GM21367 (cell line): ENCODE results near the gene CAPRIN1.
"Not testable (repeated sequence)": the region's sequence is repeated elsewhere in the genome, so short reads cannot be mapped to it uniquely, and the experiment has no call there.

Experiments used
- ATAC-seq: cut with Tn5 transposase; IDR thresholded peaks from one replicate; pipeline ENCODE4 v1.9.1; 2021; ENCODE audit not compliant: unreplicated experiment

Gene CAPRIN1

DNA sequence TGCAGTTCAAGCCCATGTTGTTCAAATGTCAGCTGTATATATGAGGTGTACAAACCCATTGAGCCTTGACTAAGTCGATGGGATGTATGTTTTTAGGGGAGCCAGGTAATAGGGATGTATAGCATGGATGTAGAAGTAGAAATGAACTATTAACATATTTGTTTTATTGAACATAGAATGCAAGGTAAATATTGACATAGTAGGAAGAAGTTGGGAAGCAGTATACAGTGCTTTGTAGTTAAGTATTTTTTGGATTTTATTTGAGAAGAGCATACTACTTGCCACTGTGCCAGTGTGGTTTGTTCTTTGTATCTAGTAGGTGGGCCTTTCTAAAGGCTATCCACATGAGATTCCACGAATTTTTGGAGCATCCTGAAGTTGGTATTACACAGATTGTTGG, 33.1 kb downstream of the CAPRIN1 start:
- no peak for ATAC-seq

DNA sequence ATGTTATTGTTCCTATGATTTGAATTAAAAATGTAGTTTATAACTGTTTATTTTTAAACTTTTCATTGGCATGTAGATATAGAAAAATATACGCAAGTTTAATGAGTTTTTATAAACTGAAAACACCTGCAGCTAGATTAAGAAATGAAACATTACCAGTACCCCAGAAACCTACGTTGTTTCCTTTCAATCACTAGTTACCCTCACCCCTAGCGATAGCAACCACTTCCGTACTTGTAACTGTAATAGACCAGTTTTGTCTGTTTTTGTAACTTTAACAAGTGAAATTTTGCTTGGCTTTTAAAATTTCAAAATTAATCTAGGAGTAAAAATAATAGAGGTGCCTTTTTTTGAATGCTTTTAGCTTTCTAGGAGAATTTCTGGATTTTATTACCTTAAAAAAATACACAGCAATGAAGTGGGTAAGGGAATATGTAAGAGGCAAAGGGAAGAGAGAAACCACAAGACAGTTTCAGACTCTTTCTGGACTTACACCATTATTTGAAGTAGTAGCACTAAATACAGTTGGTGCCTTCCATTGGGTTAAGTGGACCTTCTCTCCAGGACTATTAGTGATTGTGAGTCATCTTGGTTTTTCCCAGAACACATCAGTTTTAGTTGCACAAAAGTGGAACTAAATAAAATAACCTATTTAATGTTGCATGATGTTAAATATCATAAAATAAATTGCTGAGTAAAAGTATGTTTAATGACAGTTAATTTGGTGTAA, 35.2 kb downstream of the CAPRIN1 start:
- ATAC-seq: no peak

DNA sequence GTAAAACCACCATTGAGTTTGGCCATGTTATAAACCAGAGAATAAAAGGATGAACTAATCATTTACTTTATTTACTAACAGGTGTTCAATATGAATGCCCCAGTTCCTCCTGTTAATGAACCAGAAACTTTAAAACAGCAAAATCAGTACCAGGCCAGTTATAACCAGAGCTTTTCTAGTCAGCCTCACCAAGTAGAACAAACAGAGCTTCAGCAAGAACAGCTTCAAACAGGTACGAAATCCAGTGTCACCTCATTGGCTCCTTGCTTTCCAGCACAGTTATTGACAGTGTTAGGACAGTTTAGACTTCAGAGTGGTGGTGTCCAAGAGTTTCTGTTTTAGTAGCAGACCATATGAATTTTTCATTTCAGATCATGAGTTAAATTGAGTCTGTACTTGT, 40.3 kb downstream of the CAPRIN1 start:
- ATAC-seq: no peak

DNA sequence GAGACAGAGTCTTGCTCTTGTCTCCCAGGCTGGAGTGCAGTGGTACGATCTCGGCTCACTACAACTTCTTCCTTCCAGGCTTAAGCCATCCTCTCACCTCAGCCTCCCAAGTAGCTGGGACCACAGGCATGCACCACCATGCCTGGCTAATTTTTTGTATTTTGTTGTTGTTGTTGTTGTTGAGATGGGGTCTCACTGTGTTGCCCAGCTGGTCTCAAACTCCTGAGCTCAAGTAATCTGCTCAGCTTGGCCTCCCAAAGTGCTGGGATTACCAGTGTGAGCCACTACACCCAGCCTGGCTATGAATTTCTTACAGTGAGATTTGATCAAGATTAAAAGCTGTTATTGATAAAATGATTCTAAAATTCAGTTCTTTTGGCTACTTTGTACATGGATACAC, 43.4 kb downstream of the CAPRIN1 start:
- not testable (repeated sequence) for ATAC-seq

DNA sequence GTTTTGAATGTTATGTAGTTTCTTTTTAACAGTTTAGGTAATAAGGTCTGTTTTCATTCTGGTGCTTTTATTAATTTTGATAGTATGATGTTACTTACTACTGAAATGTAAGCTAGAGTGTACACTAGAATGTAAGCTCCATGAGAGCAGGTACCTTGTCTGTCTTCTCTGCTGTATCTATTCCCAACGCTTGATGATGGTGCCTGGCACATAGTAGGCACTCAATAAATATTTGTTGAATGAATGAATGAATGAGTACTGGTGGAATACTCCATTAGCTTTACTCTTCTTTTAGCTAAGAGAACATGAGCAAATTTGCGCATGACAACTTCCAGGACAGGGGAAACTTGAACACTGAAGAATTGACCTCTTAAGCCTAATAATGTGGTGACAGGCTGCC, 47.3 kb downstream of the CAPRIN1 start:
- no peak for ATAC-seq

DNA sequence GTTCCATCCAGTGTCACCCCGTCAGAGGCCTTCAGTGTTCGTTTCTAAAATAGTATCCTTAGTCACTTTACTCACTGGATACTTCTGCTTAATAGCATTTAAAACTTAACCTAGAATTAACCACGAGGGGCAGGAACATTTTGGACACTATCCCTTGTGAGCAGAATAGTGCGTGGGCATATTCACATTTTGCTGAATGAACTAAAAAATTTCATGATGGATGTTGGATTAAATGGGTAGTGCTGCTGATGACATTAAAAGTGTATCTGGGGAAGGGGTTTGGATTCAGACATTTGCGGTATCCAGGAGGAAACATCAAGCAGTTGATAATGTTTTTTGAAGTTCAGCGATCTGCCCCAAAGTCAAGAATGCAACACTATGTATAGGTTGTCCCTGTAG, 53.1 kb downstream of the CAPRIN1 start:
- no peak for ATAC-seq

DNA sequence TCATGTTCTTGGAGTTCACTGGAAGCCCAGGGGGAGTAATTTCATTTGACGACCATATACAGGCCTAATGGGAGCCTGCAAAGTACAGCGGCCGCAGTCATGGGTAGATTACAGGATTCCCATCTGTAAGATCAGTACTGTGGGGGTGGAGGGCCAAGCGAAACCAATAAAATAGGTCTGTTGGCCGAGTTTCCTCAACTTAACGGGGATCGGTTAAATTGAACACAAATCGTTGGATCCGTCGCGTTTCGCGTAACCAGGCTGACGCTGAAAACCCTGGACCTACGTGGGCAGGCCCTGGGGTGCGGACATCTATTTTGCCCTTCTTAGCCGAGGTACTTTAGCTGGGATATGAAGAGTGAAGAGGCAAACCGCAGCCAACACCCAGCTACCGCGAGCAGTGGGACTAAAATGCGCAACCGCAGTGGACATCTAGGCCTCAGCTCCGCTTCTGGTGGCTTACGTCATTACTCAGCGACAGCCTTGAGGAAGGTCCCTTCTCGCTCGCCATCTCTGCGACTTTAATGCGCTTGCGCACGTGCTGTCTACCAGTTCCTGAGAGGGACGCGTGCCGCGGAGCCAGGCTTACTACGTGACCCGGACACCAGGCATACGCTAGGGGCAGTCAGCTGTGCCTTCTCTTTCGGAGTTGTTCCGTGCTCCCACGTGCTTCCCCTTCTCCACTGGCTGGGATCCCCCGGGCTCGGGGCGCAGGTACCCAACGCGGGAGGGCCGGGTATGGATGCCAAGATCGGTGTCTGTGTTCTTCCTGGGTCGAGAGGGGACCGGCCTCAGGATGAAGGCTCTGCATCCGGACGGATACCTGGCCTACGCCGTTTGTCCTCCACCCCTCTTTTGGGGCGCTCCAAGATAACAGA, 53.8 kb downstream of the CAPRIN1 start, which contains the start of gene NAT10:
Gene NAT10, plus strand, starts transcription at position 551 of the 878 bp plus-strand sequence. CDS start 2,597 bp downstream, outside the sequence.
- ATAC-seq: peak; percentile 86

DNA sequence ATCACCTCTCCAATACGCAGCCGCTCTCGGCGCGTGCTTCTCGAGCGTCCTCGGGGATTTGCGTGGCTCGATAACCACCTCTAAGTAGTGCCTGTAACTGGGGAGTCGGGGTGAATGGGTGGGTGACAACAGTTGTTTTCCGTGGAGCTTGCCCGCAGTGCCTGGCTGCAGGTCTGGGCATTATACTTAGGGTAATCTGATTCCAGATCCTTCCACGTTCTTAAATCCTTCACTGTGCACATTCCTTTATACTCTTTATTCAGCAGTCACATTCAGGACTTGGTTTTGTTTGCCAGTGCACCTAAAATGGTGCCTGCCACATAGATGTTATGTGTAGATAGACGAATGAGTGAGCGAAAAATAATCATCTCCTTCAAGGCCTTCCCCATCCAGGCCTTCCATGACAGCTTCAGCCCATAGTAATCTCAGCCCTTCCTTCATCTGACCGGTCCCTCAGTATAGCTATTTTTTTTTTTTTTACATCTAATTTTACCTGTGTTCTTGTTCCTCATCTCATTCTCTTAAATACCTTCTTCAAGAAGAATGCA, 54.5 kb downstream of the CAPRIN1 start:
- ATAC-seq: no peak

DNA sequence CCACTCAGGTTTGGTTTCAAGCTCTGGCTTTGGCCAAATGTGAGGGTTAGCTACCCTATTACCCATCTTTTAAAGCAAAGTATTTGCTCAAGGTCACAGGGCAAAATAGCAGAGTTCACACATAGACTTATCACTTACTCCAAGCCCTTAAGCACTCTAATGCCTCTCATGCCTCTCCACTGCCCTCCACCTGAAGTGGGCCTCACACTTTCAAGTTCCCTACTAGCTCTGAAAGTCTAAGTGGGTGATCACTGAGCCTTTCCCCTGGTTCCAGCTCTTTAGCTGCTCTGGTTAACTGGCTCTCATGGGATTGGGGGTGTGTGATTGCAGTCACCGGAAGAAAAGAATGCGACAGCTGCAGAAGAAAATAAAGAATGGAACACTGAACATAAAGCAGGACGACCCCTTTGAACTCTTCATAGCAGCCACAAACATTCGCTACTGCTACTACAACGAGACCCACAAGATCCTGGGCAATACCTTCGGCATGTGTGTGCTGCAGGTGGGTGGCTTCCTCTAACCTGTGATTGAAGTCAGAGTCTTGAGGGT, 60.3 kb downstream of the CAPRIN1 start:
- ATAC-seq: no peak

DNA sequence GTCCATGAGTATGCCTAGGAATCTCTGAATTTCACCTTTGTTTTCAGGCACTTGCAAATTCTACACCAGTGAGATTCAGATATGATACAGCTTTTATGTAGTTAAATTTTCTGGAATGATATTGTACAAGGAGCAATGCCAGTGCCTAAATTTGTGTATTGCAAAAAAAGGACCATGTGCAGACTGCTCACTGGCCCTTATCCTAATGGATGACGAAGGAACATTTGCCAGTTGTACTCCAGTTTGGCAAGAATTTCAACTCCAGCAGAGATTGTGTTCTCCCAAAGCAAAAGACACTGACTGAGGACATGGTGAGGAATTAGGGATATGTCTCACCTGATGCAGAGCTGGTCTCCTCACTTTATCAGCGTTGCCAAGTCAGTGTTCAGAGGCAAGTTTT, 62.5 kb downstream of the CAPRIN1 start:
- no peak for ATAC-seq

DNA sequence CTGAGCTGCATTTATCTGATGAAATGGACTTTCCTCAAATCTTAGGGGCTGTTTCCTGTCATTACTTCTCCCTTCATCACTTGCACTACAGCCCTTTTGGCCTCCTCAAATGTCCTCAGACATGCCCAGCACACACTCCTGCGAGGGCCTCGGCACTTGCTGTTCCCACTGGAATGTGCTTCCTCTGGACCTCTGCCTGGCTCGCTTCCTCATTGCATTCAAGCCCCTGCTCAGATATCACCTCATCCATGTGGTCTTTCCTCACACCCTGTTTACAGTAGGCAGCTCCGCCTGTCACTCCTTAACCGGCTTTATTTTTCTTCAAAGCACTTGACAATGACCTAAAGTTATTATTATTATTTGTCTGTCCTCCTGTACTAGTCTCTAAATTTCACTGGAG, 62.9 kb downstream of the CAPRIN1 start:
- no peak for ATAC-seq

DNA sequence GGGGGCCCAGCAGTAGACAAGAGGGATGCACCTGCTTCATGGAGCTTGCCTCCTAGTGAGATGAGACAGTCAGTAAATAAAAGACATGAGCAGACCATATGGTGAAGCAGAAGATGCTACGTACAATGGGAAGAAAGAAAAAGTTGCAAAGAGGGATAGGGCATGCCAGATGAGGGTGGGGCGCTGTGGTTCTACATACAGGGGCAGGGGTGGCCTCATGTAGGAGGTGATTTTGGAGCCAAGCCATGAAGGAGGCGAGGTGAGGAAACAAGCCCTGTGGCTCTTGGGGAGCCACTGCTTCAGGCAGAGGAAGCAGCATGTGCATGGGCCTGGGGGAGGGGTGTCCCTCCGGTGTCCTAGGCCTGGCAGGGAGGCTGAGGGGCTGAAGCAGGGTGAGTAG, 69.1 kb downstream of the CAPRIN1 start:
- ATAC-seq: no peak

DNA sequence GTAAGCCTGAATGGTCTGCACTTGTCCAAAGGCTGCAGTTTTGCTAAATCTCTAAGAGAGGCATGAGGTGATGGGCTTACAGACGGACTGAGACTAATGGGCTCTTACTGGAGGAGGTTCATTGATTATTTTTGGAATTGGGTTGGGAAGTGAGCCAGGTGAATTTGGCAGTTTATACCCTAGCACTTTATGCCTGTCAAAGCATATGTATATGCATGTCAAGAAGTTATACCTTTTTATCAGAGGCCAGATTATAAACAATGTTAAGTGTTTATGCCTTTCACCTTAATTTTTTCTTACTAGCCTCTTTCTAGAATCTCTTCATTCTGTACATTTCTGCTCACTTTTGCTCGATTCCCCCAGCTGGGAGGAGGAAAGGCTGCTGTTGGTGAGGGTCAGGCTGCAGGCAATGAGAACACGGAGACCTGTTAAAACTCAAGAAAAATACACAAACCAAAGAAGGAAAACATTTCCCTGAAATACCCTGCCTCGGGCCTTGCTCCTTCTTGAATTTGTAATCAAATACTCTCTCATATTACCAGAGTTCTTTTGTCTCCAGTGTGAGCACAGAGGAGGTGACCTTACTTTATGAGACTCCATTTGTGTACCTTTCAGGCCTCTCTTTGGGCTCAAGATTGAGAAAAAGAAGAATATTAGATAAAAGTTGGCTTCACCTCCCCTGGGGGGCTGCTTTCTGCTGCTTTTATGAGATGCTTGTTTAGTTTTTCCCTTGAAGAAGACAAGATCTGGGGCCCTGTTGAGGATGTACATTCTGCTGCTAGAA, 73.5 kb downstream of the CAPRIN1 start:
- no peak for ATAC-seq

DNA sequence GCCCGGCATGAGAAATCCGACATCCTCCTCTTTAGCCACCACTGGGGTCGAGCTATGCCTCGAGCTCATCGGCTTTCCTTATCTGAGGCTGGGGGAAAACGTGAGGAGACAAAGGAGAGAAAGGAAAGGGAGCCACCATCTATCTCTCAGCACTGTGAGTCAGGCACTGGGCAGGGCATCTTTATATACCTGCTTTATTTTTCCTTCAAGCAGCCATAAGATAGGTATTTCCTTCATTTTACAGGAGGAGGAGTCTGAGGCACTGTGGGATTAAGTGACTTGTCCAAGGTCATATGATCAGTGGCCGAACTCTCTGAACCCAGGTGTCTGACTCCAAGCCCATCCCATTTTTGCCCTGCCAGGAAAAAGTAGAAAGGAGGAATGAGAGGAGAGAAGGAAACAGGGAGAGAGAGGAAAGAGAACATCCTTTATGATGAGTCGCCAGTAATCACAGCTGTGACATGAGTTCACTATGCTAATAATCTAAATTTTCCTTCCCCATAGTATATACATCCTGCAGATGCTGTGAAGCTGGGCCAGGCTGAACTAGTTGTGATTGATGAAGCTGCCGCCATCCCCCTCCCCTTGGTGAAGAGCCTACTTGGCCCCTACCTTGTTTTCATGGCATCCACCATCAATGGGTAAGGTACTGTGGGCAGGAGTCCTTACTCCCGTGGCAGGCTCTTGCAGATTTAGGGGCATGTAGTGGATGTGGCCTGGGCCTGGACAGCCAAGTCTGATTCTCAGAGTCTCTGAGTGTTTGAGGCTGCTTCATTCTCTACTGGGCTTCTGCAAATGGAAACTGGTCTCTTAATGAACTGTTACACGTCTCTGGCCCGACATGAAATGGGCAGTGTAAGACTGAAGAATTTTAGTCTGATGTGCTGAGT, 75.7 kb downstream of the CAPRIN1 start:
- no peak for ATAC-seq

DNA sequence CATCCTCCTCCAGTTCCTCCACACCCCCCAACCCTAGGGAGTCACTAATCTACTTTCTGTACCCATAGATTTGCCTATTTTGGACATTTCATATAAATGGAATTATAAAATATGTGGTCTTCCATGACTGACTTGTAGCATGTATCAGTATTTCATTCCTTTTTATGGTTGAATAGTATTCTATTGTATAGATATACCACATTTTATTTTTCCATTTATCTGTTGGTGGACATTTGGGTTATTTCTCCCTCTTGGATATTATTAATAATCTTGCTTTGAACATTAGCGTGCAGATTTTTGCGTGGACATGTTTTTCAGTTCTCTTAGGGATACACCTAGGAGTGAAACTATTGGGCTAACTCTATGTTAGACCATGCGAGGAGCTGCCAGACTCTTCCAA, 77.3 kb downstream of the CAPRIN1 start:
- no peak for ATAC-seq

DNA sequence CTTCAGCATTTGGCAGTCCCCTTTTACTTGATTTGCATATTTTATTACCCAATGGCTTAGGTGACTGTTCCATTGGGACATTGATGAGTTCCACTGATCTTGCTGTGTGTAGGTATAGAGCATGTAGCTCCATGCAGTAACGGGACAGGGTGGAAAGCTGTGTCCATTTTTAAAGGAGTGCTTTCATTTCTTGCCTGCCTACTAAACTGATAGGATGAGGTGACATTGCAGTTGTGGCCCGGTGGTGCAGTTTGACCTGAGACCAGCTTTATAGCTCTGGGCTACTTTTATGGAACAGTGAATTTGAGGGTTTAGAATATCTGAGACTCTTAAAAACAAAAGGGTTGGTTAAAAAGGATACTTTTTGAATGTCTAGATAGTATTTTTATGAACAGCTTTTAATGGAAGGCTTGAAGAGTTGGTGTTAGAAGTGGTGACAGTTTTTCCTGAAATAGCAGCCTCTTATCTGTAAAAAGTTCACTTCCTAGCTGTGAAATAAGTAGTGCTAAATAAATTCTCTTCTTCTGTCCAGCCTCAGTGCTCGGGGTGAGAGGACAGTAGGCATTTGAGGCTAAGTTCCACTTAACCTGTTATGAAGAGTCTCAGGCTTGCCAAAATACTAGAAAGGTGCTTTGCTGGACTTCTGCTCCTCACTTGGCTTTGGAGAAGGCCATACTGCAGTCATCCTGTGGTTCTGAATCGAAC, 80.9 kb downstream of the CAPRIN1 start:
- ATAC-seq: no peak

DNA sequence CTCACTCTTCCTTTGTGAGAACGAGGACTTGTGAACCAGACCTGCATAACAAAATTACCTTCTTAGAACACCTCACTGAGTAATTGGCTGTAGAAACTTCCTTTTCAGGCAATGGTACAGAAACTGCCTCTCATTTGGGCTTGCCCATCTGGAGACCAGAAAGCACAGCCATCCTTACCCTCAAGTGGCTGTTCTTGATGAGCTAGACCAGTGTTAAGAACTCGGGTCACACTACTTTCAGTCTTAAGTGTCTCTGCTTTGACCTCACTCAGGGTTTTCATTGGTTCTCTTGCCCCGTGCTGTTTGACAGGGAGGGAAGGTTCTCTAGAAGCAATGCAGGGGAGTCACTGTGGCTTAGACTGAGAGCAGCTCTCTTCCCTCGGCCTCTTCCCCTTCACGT, 83.2 kb downstream of the CAPRIN1 start:
- ATAC-seq: no peak

DNA sequence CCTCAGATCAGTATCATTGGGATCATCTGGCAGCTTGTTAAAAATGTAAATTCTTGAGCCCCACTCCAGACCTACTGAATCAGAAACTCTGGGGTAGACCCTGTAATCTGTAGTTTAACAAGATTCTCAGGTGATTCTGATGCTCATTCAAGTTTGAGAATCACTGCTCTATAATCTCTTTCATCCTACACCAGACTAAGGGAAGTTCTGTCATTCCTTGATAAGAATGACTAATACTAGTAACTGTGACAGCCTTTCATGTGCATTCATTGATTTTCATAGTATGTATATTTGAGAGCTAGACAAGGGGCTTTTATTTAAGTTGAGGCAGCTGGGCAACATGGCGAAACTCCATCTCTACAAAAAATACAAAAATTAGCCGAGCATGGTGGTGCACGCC, 83.9 kb downstream of the CAPRIN1 start:
- no peak for ATAC-seq

DNA sequence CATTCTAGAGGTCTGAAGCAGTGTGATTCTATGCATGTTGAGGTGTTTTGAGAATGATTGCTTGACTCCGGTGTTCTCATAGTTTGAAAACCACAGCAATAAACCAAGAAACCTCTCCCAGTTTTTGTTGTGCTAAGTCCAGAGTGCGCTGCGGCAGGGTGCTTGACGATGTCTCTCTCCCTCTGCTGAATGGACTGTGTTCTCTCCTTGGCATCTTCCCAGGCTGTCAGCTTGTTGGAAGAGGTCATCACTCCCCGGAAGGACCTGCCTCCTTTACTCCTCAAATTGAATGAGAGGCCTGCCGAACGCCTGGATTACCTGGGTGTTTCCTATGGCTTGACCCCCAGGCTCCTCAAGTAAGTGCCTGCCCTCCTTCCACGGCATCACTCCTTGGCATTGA, 84.9 kb downstream of the CAPRIN1 start:
- ATAC-seq: no peak
